ENCODE data around the gene CRYZ. TPM values are rescaled to one million over a fixed set of nuclear protein-coding genes. Genes with fewer than 3 reads are reported as not detected.
A peak's percentile ranks its signal among the peaks of the same experiment; 100 is the strongest.

The CRYZ gene
- total and polyA plus RNA-seq, 9 donors, result 24.0 to 75.8 (median 26.3) TPM

DNA sequence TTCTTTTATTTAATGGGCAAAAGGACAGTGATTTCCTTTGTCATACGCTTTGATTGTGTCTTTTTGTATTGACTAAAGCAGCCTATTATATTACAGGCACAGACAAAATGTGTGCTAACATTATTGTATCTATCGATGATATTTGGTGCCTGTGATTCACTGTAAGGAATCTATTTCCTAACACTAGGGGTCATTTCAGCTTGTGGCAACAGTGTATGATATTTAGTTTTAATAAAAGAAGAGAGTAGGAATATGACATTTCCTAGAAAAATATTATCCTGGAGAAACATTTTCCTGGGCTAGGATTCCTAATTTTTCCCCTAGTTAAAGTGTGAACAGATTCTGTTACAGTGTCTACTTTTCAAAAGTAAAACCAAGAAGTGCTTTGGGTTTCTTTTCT is 42.9 kb upstream of the CRYZ start:
- Histone ChIP-seq H3K27me3 (no peaks in the 10 kb centered on the region), H3K4me3 (no peak overlapping the region), H3K36me3 (no peaks in the 10 kb centered on the region), H3K4me1 (ENCODE audit: insufficient read depth) (no peaks in the 10 kb centered on the region), H3K9me3 (no peaks in the 10 kb centered on the region), H3K27ac (no peak overlapping the region)
- WGBS, 3 donors, result 84 to 91% (median 86%) methylated on average over 2 of the region's 2 CpGs
- intact Hi-C loops (cut with DNase I), result loop anchor here in 1 of 4 donors (10.0 kb wide), 1 partner anchor 429 kb away; no protein-coding TSS in a partner anchor
- TF ChIP-seq EP300 (IDR thresholded peaks at IDR 0.05), result no peak
- TF ChIP-seq POLR2A (IDR thresholded peaks at IDR 0.05), result no peak
- TF ChIP-seq CTCF (IDR thresholded peaks at IDR 0.05), result no peak
- DNase-seq, result no peak

- intact Hi-C loops (cut with DNase I), result loop anchor here in 1 of 4 donors (10.0 kb wide), 1 partner anchor 431 kb away; no protein-coding TSS in a partner anchor
- Histone ChIP-seq H3K4me3 (no peak overlapping the region), H3K27me3 (no peaks in the 10 kb centered on the region), H3K36me3 (no peaks in the 10 kb centered on the region), H3K27ac (no peak overlapping the region), H3K4me1 (ENCODE audit: insufficient read depth) (no peaks in the 10 kb centered on the region), H3K9me3 (no peaks in the 10 kb centered on the region)
- no peak for TF ChIP-seq POLR2A (IDR thresholded peaks at IDR 0.05)
- TF ChIP-seq EP300 (IDR thresholded peaks at IDR 0.05), result no peak
- no peak for TF ChIP-seq CTCF (IDR thresholded peaks at IDR 0.05)
- DNase-seq, result no peak
- 74 to 82% (median 80%) methylated on average over 2 of the region's 2 CpGs for WGBS, 3 donors
Measured at GRCh38 chr1:74773582-74773981, 40.7 kb upstream of the CRYZ start.

DNA sequence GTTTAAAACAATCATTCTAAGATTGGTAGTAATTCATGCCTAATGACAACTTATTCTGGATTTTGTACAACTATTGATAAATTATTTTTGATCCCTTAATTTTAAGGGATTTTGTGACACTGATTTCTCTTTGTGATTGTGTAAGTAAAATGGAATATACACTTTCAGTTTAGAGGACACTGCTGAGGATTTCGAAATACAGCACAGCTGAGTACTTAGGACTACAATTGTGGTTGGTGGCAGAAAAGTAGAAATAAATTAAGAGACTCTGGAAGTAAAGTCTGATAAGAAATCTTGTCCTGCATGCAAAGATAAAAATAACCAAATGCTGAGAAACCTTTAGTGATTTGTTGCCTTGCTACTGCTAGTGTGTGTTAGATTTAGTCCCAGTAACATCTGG is 40.1 kb upstream of the CRYZ start:
- TF ChIP-seq EP300 (IDR thresholded peaks at IDR 0.05) (no peak), POLR2A (IDR thresholded peaks at IDR 0.05) (no peak), CTCF (IDR thresholded peaks at IDR 0.05) (no peak)
- intact Hi-C loops (cut with DNase I), result loop anchor here in 1 of 4 donors (10.0 kb wide), 1 partner anchor 432 kb away; no protein-coding TSS in a partner anchor

DNA sequence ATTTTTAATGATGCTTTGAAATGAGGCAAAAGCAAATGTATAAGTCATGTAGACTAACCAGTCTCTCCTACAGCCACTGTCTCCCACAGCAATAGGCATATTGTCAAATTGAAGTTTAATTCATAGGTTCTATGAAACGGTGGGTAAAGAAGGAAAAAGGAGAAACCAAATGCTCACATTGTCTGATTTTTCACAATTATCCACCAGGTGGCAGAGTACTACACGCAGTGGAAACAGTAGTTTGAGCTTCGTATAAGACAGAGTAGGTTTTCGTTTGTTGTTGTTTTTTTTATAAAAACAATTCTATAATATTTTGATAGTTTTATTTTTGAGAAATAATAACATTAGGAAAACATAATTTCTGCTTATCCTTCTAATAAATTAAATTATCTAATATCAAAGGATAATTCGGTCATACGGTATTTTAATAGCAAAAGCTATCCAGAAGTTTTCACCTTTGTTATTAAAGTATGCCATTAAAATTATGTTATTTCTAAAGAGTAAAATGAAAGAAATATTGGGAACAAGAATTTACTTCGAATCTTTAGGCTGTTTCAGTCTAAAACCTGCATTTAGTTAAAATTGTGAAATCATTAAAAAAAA is 39.2 kb upstream of the CRYZ start:
- H3K9me3 ChIP-seq, result no peaks in the 10 kb centered on the region
- no peak overlapping the region for H3K4me3 ChIP-seq
- H3K27me3 ChIP-seq, result no peaks in the 10 kb centered on the region
- intact Hi-C loops (cut with DNase I), result loop anchor here in 1 of 4 donors (10.0 kb wide), 1 partner anchor 433 kb away; no protein-coding TSS in a partner anchor
- no peak for DNase-seq
- no peaks in the 10 kb centered on the region for H3K4me1 ChIP-seq (ENCODE audit: insufficient read depth)
- H3K27ac ChIP-seq, result no peak overlapping the region
- TF ChIP-seq CTCF (IDR thresholded peaks at IDR 0.05) (peak; percentile 35 to 51 (median 36)), POLR2A (IDR thresholded peaks at IDR 0.05) (no peak)
- H3K36me3 ChIP-seq, result no peaks in the 10 kb centered on the region
- WGBS, 3 donors, result 14 to 19% (median 17%) methylated on average over 7 of the region's 7 CpGs

More for the DNA sequence above, 40.1 kb upstream of the CRYZ start:
- H3K36me3 ChIP-seq, result no peaks in the 10 kb centered on the region
- no peaks in the 10 kb centered on the region for H3K9me3 ChIP-seq
- no peaks in the 10 kb centered on the region for H3K4me1 ChIP-seq (ENCODE audit: insufficient read depth)
- DNase-seq, result no peak
- H3K27me3 ChIP-seq, result no peaks in the 10 kb centered on the region
- H3K27ac ChIP-seq, result no peak overlapping the region
- H3K4me3 ChIP-seq, result no peak overlapping the region
- WGBS, 3 donors, result 35 to 53% (median 37%) methylated on average over 1 of the region's 1 CpG

Data from ovary (tissue), 9 donors.